ENCODE data around the gene TRIO.

The TRIO gene

DNA sequence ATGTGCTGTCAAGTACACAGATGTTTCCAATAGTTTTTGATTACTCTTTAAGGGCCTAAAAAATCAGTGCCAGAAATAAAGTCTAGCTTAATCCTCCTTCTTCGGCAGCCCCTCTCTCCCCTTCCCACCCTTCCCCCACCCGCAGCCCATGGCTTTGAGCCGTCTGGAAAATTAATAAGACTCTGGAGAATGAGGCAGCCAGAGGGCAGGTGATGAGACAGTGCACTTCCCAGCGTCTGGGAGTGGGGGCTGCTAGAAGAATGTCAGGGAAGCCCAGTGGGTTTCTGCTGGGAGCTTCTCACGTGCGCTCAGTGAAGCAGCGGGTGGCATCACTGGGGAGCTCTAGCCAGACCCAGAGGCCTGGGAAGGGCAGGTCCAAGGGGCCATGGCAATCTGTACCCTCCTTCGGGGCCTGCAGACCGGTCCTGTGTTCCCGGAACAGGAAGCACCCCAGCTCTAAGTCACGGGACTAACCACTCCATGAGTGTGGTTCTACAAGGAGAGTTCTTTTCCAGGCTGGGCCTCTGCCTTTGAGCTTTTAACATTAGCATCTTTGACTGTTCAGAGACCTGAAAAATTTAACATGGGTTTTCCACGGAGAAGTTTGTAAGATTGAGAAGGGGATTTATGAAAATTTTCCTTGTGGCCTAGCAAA is 273.6 kb downstream of the TRIO start:
- no peak for TF ChIP-seq POLR2AphosphoS5 (IDR thresholded peaks at IDR 0.05; ENCODE audit: low read depth, low read length)
- TF ChIP-seq, protein P1, sequence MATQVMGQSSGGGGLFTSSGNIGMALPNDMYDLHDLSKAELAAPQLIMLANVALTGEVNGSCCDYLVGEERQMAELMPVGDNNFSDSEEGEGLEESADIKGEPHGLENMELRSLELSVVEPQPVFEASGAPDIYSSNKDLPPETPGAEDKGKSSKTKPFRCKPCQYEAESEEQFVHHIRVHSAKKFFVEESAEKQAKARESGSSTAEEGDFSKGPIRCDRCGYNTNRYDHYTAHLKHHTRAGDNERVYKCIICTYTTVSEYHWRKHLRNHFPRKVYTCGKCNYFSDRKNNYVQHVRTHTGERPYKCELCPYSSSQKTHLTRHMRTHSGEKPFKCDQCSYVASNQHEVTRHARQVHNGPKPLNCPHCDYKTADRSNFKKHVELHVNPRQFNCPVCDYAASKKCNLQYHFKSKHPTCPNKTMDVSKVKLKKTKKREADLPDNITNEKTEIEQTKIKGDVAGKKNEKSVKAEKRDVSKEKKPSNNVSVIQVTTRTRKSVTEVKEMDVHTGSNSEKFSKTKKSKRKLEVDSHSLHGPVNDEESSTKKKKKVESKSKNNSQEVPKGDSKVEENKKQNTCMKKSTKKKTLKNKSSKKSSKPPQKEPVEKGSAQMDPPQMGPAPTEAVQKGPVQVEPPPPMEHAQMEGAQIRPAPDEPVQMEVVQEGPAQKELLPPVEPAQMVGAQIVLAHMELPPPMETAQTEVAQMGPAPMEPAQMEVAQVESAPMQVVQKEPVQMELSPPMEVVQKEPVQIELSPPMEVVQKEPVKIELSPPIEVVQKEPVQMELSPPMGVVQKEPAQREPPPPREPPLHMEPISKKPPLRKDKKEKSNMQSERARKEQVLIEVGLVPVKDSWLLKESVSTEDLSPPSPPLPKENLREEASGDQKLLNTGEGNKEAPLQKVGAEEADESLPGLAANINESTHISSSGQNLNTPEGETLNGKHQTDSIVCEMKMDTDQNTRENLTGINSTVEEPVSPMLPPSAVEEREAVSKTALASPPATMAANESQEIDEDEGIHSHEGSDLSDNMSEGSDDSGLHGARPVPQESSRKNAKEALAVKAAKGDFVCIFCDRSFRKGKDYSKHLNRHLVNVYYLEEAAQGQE (IDR thresholded peaks at IDR 0.05; ENCODE audit: insufficient read depth in 1 of 2, low read depth in 2 of 2, low read length in 2 of 2): no peak
- TF ChIP-seq TAF1 (IDR thresholded peaks at IDR 0.05; ENCODE audit: borderline replicate concordance, insufficient read depth, low read length): no peak
- TF ChIP-seq FOXP2 (optimal IDR thresholded peaks at IDR 0.05; ENCODE audit: borderline replicate concordance, extremely low read depth, extremely low read length, insufficient read depth): no peak
- no peak for TF ChIP-seq SIN3A (IDR thresholded peaks at IDR 0.05; ENCODE audit: borderline replicate concordance, insufficient read depth, low read length)

DNA sequence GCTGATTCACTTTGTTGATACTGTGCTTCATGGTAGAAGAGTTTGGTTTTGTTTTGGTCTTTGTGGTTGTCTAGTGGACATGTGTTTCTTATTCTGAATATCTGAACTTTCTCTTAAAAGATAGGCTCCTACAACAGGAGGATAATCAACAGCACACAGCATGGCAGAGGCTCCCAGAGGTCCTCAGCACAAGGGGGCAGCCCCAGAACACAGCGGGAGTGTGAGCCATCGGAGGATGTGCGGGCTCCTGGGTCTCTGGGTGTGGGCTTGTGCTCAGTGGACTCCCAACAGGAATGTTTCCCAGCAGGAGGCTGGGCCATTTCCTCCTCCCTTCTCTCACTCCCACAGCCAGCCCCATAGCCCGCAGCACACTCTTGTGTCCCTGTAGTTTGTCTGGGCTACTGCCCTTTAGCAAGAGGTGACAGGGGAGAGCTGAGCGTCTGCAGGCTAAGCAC is 274.2 kb downstream of the TRIO start:
- TF ChIP-seq FOXP2 (optimal IDR thresholded peaks at IDR 0.05; ENCODE audit: borderline replicate concordance, extremely low read depth, extremely low read length, insufficient read depth) (no peak), POLR2AphosphoS5 (IDR thresholded peaks at IDR 0.05; ENCODE audit: low read depth, low read length) (no peak), TAF1 (IDR thresholded peaks at IDR 0.05; ENCODE audit: borderline replicate concordance, insufficient read depth, low read length) (no peak), SIN3A (IDR thresholded peaks at IDR 0.05; ENCODE audit: borderline replicate concordance, insufficient read depth, low read length) (no peak)
- TF ChIP-seq, protein P1 (IDR thresholded peaks at IDR 0.05; ENCODE audit: insufficient read depth in 1 of 2, low read depth in 2 of 2, low read length in 2 of 2): no peak

DNA sequence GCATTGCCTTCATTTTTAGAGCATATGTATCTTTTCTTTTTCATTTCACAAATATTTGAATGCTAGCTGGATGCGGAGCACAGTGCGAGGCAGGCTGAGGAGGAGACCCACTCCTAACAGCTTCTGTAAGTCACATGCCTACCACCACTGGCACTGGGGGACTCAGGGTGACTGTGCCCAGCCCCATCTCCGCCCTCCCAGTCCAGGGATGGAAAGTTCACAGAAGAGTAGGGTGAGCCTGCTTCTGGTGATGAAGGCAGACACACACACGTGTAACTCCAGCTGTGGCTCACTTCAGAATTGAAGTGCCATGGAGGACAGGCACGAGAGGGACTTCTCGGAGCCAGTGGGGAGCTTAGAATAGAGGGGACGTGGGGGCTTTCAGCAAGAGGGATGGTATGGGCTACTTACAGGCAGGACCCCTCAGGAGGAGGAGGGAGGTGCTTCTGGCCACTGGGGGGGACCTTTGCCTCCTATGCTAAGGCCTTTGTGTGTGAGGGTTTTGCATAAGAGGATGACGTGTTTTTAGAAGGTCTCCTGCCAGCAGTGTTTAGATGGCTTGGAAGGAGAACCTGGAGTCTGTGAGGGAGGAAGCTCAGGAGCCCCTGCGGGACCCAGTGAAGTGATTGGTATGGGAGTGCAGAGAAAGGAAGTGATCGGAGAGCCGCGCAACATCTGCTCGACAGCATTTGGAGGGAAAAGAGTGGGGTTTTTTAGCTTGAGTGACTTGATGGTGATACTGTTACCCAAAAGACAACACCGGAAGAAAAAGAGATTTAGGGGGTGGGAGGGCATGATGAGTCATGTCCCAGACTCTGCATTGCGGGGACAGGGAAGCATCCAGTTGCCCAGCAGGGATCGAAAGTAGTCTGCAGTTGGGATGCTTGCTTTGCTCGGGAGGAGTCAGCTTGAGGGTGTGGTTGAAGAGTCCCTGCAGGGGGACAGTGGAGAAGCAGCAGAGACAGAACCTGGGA is 274.9 kb downstream of the TRIO start:
- no peak for TF ChIP-seq FOXP2 (optimal IDR thresholded peaks at IDR 0.05; ENCODE audit: borderline replicate concordance, extremely low read depth, extremely low read length, insufficient read depth)
- no peak for TF ChIP-seq SIN3A (IDR thresholded peaks at IDR 0.05; ENCODE audit: borderline replicate concordance, insufficient read depth, low read length)
- TF ChIP-seq, protein P1 (IDR thresholded peaks at IDR 0.05; ENCODE audit: insufficient read depth in 1 of 2, low read depth in 2 of 2, low read length in 2 of 2): no peak
- no peak for TF ChIP-seq POLR2AphosphoS5 (IDR thresholded peaks at IDR 0.05; ENCODE audit: low read depth, low read length)
- no peak for TF ChIP-seq TAF1 (IDR thresholded peaks at IDR 0.05; ENCODE audit: borderline replicate concordance, insufficient read depth, low read length)

DNA sequence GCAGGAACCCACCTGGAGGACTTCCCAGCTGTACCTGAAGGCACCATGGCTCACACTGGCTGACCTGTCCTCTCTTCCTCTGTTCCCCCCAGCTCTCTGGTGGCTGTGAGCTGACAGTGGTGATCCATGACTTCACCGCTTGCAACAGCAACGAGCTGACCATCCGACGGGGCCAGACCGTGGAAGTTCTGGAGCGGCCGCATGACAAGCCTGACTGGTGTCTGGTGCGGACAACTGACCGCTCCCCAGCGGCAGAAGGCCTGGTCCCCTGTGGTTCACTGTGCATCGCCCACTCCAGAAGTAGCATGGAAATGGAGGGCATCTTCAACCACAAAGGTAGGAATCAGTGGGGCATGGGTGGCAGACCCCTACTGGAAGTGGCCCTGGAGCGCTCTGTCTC is 276.5 kb downstream of the TRIO start:
- TF ChIP-seq TAF1 (IDR thresholded peaks at IDR 0.05; ENCODE audit: borderline replicate concordance, insufficient read depth, low read length) (no peak), POLR2AphosphoS5 (IDR thresholded peaks at IDR 0.05; ENCODE audit: low read depth, low read length) (no peak), SIN3A (IDR thresholded peaks at IDR 0.05; ENCODE audit: borderline replicate concordance, insufficient read depth, low read length) (no peak), FOXP2 (optimal IDR thresholded peaks at IDR 0.05; ENCODE audit: borderline replicate concordance, extremely low read depth, extremely low read length, insufficient read depth) (no peak)
- TF ChIP-seq, protein P1 (IDR thresholded peaks at IDR 0.05; ENCODE audit: insufficient read depth in 1 of 2, low read depth in 2 of 2, low read length in 2 of 2): no peak

Measured in PFSK-1 (cell line).